ENCODE data around the gene TP53I3.

Gene TP53I3

DNA sequence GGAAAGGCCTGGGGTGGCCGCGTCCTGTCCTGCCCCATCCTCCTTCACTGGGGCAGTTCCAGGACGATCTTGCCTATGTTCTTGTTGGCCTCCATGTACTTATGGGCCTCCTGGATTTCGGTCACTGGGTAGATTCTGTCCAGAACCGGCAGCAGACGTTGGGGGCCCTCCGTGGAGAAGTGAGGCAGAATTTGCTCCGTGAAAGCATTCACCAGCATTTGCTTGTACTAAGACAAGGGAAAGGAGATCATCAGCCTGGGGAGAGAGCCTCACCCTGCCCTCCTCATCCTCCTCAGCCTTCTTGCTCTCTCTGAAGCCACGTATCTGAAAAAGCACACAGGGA is 7.1 kb downstream of the TP53I3 start:
- POLR2A ChIA-PET, result interaction anchor here (0.6 to 2.1 kb wide), 2 partner anchors 31 to 150 kb away, joined by 6 to 12 read pairs; partner anchors contain the start of gene WDCP
- Histone ChIP-seq H3K27ac (ENCODE audit: insufficient read depth in 1 of 2, low read depth in 1 of 2, low read length in 2 of 2, poor library complexity in 1 of 2, severe bottlenecking in 2 of 2) (peak overlapping the region; percentile 84 to 93), H3K27me3 (replicated peaks in 2 of 5; ENCODE audit: control insufficient read depth in 4 of 5, insufficient read depth in 5 of 5, low read length in 4 of 5) (no peaks in the 10 kb centered on the region), H3K9me3 (ENCODE audit: control extremely low read depth in 1 of 5, control insufficient read depth in 4 of 5, insufficient read depth in 2 of 5, low read depth in 1 of 5, low read length in 4 of 5) (no peaks in the 10 kb centered on the region), H3K4me3 (ENCODE audit: control insufficient read depth in 1 of 7, extremely low read depth in 1 of 7, insufficient read depth in 4 of 7, low read depth in 2 of 7, low read length in 6 of 7) (peak overlapping the region; percentile 58 to 99 (median 86)), H3K4me1 (ENCODE audit: control extremely low read depth in 1 of 4, control insufficient read depth in 4 of 4, insufficient read depth in 4 of 4, low read length in 3 of 4) (peaks cover 13 to 29% (median 20%) of the 10 kb centered on the region in 4 experiments), H3K36me3 (ENCODE audit: control insufficient read depth in 4 of 4, insufficient read depth in 4 of 4, low read length in 3 of 4) (peaks cover 5 to 43% (median 28%) of the 10 kb centered on the region in 4 experiments)
- CTCF ChIA-PET, result no interaction called here
- WGBS (ENCODE audit: insufficient coverage), result 3% methylated on average over 8 of the region's 9 CpGs
- no peak for DNase-seq

DNA sequence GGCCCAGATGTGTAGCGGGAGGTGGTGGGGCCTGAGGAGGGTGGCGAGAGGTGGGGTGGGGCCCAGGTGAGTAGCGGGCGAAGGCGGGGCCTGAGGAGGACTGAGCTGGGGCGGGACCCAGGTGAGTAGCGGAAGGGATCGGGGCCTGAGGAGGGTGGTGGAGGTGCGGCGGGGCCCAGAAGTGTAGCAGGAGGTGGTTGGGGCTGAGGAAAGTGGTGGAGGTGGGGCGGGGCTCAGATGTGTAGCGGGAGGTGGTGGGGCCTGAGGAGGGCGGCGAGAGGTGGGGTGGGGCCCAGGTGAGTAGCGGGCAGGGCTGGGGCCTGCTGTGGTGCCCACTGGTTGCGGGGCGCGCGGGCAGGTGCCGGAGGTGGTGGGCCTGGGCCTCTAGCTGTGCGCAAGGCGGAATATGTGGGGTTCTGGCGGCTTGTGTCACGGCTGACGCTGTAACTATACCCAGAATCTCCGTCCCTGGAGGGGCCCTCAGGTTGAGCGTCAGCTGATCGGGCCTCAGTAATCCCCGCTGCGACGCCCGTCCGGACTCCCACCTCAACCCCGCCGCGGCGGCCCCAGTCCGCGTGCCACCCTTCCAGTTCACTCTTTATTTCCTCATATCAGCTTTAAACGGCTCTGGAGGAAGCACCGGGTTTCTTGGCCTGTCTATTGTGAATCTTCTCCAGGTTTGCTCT is 7.6 kb downstream of the TP53I3 start:
- POLR2A ChIA-PET, result interaction anchor here (0.6 to 2.1 kb wide), 3 partner anchors 8 to 149 kb away, joined by 6 to 12 read pairs (median 8); partner anchors contain the start of genes TP53I3 and WDCP
- CTCF ChIA-PET, result interaction anchor here (0.7 to 1.3 kb wide), 5 partner anchors 10 to 252 kb away, joined by 3 to 6 read pairs (median 3); no protein-coding TSS in a partner anchor

GRCh38 chr2:24075915-24076848 is 8.5 kb downstream of the TP53I3 start, which contains the start of gene SF3B6:
SF3B6 (minus strand) TSS chr2:24076326; CDS start chr2:24076229, 97 bp downstream.
- peak; percentile 99 to 100 (median 100) for DNase-seq
- H3K9me3 ChIP-seq (ENCODE audit: control extremely low read depth in 1 of 5, control insufficient read depth in 4 of 5, insufficient read depth in 2 of 5, low read depth in 1 of 5, low read length in 4 of 5), result no peaks in the 10 kb centered on the region
- peak within 1 kb of the TSS; percentile 80 to 99 (median 92) for H3K4me3 ChIP-seq (ENCODE audit: control insufficient read depth in 1 of 7, extremely low read depth in 1 of 7, insufficient read depth in 4 of 7, low read depth in 2 of 7, low read length in 6 of 7)
- H3K36me3 ChIP-seq (ENCODE audit: control insufficient read depth in 4 of 4, insufficient read depth in 4 of 4, low read length in 3 of 4), result peaks cover 8 to 42% (median 32%) of the 10 kb centered on the region in 4 experiments
- WGBS (ENCODE audit: insufficient coverage), result under 1% methylated on average over 60 of the region's 64 CpGs
- POLR2A ChIA-PET, result interaction anchor here (1.0 to 2.1 kb wide), 3 partner anchors 8 to 29 kb away, joined by 5 to 12 read pairs (median 8); partner anchors contain the start of genes TP53I3 and WDCP
- no peaks in the 10 kb centered on the region for H3K27me3 ChIP-seq (replicated peaks in 2 of 5; ENCODE audit: control insufficient read depth in 4 of 5, insufficient read depth in 5 of 5, low read length in 4 of 5)
- H3K4me1 ChIP-seq (ENCODE audit: control extremely low read depth in 1 of 4, control insufficient read depth in 4 of 4, insufficient read depth in 4 of 4, low read length in 3 of 4), result peaks cover 13 to 27% (median 19%) of the 10 kb centered on the region in 4 experiments
- CTCF ChIA-PET, result interaction anchor here (0.7 to 1.3 kb wide), 7 partner anchors 9 to 252 kb away, joined by 3 to 6 read pairs (median 3); no protein-coding TSS in a partner anchor
- peak within 1 kb of the TSS; percentile 84 to 93 for H3K27ac ChIP-seq (ENCODE audit: insufficient read depth in 1 of 2, low read depth in 1 of 2, low read length in 2 of 2, poor library complexity in 1 of 2, severe bottlenecking in 2 of 2)

More for the DNA sequence above, 7.6 kb downstream of the TP53I3 start:
- Histone ChIP-seq H3K27me3 (replicated peaks in 2 of 5; ENCODE audit: control insufficient read depth in 4 of 5, insufficient read depth in 5 of 5, low read length in 4 of 5) (no peaks in the 10 kb centered on the region), H3K9me3 (ENCODE audit: control extremely low read depth in 1 of 5, control insufficient read depth in 4 of 5, insufficient read depth in 2 of 5, low read depth in 1 of 5, low read length in 4 of 5) (no peaks in the 10 kb centered on the region), H3K4me1 (ENCODE audit: control extremely low read depth in 1 of 4, control insufficient read depth in 4 of 4, insufficient read depth in 4 of 4, low read length in 3 of 4) (peaks cover 13 to 27% (median 19%) of the 10 kb centered on the region in 4 experiments), H3K27ac (ENCODE audit: insufficient read depth in 1 of 2, low read depth in 1 of 2, low read length in 2 of 2, poor library complexity in 1 of 2, severe bottlenecking in 2 of 2) (peak overlapping the region; percentile 84 to 93), H3K36me3 (ENCODE audit: control insufficient read depth in 4 of 4, insufficient read depth in 4 of 4, low read length in 3 of 4) (peaks cover 6 to 43% (median 29%) of the 10 kb centered on the region in 4 experiments), H3K4me3 (ENCODE audit: control insufficient read depth in 1 of 7, extremely low read depth in 1 of 7, insufficient read depth in 4 of 7, low read depth in 2 of 7, low read length in 6 of 7) (peak overlapping the region; percentile 58 to 99 (median 86))
- DNase-seq, result peak; percentile 24 to 69 (median 55)
- 0% methylated on average over 27 of the region's 41 CpGs for WGBS (ENCODE audit: insufficient coverage)

DNA sequence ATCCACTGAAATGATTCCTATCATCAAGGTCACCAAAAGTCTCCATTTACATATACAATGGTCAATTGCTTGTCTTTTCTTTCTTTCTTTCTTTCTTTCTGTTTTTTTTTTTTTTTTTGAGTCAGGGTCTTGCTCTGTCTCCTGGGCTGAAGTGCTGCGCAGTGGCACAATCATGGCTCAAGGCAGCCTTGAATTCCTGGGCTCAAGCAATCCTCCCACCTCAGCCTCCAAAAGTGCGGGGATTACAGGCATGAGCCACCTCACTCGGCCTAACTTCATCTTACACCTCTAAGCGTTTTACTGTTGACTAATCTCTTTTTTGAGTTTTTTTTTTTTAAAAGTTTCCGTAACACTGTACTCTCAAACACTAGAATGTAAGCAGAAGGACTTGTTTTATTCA is 9.4 kb downstream of the TP53I3 start:
- H3K9me3 ChIP-seq (ENCODE audit: control extremely low read depth in 1 of 5, control insufficient read depth in 4 of 5, insufficient read depth in 2 of 5, low read depth in 1 of 5, low read length in 4 of 5), result no peaks in the 10 kb centered on the region
- peak overlapping the region; percentile 84 to 93 for H3K27ac ChIP-seq (ENCODE audit: insufficient read depth in 1 of 2, low read depth in 1 of 2, low read length in 2 of 2, poor library complexity in 1 of 2, severe bottlenecking in 2 of 2)
- H3K36me3 ChIP-seq (ENCODE audit: control insufficient read depth in 4 of 4, insufficient read depth in 4 of 4, low read length in 3 of 4), result peaks cover 10 to 38% (median 26%) of the 10 kb centered on the region in 4 experiments
- DNase-seq, result no peak
- POLR2A ChIA-PET, result no interaction called here
- peaks cover 11 to 27% (median 19%) of the 10 kb centered on the region in 4 experiments for H3K4me1 ChIP-seq (ENCODE audit: control extremely low read depth in 1 of 4, control insufficient read depth in 4 of 4, insufficient read depth in 4 of 4, low read length in 3 of 4)
- CTCF ChIA-PET, result interaction anchor here (0.8 kb wide), 1 partner anchor 8 kb away, joined by 3 read pairs; no protein-coding TSS in a partner anchor
- 100% methylated on average over 1 of the region's 5 CpGs for WGBS (ENCODE audit: insufficient coverage)
- no peaks in the 10 kb centered on the region for H3K27me3 ChIP-seq (replicated peaks in 2 of 5; ENCODE audit: control insufficient read depth in 4 of 5, insufficient read depth in 5 of 5, low read length in 4 of 5)
- H3K4me3 ChIP-seq (ENCODE audit: control insufficient read depth in 1 of 7, extremely low read depth in 1 of 7, insufficient read depth in 4 of 7, low read depth in 2 of 7, low read length in 6 of 7), result peak overlapping the region in 6 of 7 experiments; percentile 80 to 99 (median 93)

DNA sequence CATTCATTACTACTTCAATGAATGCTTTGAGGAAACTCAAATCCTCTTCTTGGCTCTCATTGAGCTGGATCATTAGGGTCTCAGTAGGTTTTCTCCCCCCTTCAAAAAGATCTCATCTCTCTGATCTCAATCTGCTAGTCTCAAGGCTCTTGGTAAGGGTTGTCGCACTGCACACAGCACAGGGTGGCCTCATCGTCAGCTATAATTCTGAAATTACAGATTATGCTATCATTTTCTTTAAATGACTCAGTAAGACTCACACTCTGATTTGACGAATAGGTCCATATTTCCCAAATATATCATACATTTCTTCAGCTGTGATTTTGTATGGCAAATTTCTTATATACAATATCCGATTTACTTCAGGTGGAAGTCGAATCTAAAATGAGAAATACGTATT is 10.8 kb downstream of the TP53I3 start:
- no peak for DNase-seq
- peaks cover 10 to 39% (median 23%) of the 10 kb centered on the region in 4 experiments for H3K36me3 ChIP-seq (ENCODE audit: control insufficient read depth in 4 of 4, insufficient read depth in 4 of 4, low read length in 3 of 4)
- no peak overlapping the region for H3K27ac ChIP-seq (ENCODE audit: insufficient read depth in 1 of 2, low read depth in 1 of 2, low read length in 2 of 2, poor library complexity in 1 of 2, severe bottlenecking in 2 of 2)
- no peaks in the 10 kb centered on the region for H3K27me3 ChIP-seq (replicated peaks in 2 of 5; ENCODE audit: control insufficient read depth in 4 of 5, insufficient read depth in 5 of 5, low read length in 4 of 5)
- H3K4me3 ChIP-seq (ENCODE audit: control insufficient read depth in 1 of 7, extremely low read depth in 1 of 7, insufficient read depth in 4 of 7, low read depth in 2 of 7, low read length in 6 of 7), result no peak overlapping the region
- CTCF ChIA-PET, result interaction anchor here (1.2 to 4.8 kb wide), 4 partner anchors 10 to 26 kb away, joined by 3 to 26 read pairs (median 11); partner anchors contain the start of genes TP53I3 and WDCP
- peaks cover 11 to 27% (median 19%) of the 10 kb centered on the region in 4 experiments for H3K4me1 ChIP-seq (ENCODE audit: control extremely low read depth in 1 of 4, control insufficient read depth in 4 of 4, insufficient read depth in 4 of 4, low read length in 3 of 4)
- WGBS (ENCODE audit: insufficient coverage), result 90% methylated on average over 2 of the region's 6 CpGs
- POLR2A ChIA-PET, result interaction anchor here (0.6 kb wide), 1 partner anchor 37 kb away, joined by 3 read pairs; no protein-coding TSS in a partner anchor
- no peaks in the 10 kb centered on the region for H3K9me3 ChIP-seq (ENCODE audit: control extremely low read depth in 1 of 5, control insufficient read depth in 4 of 5, insufficient read depth in 2 of 5, low read depth in 1 of 5, low read length in 4 of 5)

DNA sequence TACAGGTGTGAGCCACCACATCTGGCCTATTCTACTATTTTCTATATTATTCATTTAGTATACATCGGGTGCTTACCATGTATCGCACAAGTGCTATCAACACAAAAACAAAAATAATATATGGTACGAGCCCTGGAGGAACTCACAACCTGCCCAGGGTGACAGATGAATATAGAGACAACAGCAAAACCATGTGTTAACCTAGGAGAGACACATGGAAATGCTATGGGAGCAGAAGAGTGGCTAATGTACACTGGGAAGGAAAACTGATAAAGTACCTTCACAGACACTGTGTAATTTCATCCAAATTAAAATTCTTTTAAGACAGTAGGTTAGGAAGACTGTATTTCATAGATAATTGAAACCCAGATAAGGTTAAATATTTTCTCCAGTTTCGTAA is 12.4 kb downstream of the TP53I3 start:
- H3K4me3 ChIP-seq (ENCODE audit: control insufficient read depth in 1 of 7, extremely low read depth in 1 of 7, insufficient read depth in 4 of 7, low read depth in 2 of 7, low read length in 6 of 7), result no peak overlapping the region
- peaks cover 10 to 52% (median 29%) of the 10 kb centered on the region in 4 experiments for H3K36me3 ChIP-seq (ENCODE audit: control insufficient read depth in 4 of 4, insufficient read depth in 4 of 4, low read length in 3 of 4)
- no CpG with 5 or more reads among the region's 4 CpGs for WGBS (ENCODE audit: insufficient coverage)
- CTCF ChIA-PET, result interaction anchor here (0.6 to 4.8 kb wide), 6 partner anchors 8 to 248 kb away, joined by 3 to 26 read pairs (median 6); partner anchors contain the start of gene TP53I3
- H3K27ac ChIP-seq (ENCODE audit: insufficient read depth in 1 of 2, low read depth in 1 of 2, low read length in 2 of 2, poor library complexity in 1 of 2, severe bottlenecking in 2 of 2), result no peak overlapping the region
- H3K9me3 ChIP-seq (ENCODE audit: control extremely low read depth in 1 of 5, control insufficient read depth in 4 of 5, insufficient read depth in 2 of 5, low read depth in 1 of 5, low read length in 4 of 5), result no peaks in the 10 kb centered on the region
- POLR2A ChIA-PET, result no interaction called here
- H3K27me3 ChIP-seq (replicated peaks in 2 of 5; ENCODE audit: control insufficient read depth in 4 of 5, insufficient read depth in 5 of 5, low read length in 4 of 5), result no peaks in the 10 kb centered on the region
- H3K4me1 ChIP-seq (ENCODE audit: control extremely low read depth in 1 of 4, control insufficient read depth in 4 of 4, insufficient read depth in 4 of 4, low read length in 3 of 4), result peaks cover 4 to 16% (median 9%) of the 10 kb centered on the region in 4 experiments
- DNase-seq, result no peak
